ENCODE measurements around the gene TXNDC11.

GRCh38 chr16:11752856-11753255 is 10.2 kb upstream of the TXNDC11 start:
- no peak for TF ChIP-seq CREB1 (CRISPR knock-in tag; IDR thresholded peaks at IDR 0.05)
- TF ChIP-seq ETV6 (CRISPR knock-in tag; IDR thresholded peaks at IDR 0.05) = no peak
- TF ChIP-seq, protein P1, sequence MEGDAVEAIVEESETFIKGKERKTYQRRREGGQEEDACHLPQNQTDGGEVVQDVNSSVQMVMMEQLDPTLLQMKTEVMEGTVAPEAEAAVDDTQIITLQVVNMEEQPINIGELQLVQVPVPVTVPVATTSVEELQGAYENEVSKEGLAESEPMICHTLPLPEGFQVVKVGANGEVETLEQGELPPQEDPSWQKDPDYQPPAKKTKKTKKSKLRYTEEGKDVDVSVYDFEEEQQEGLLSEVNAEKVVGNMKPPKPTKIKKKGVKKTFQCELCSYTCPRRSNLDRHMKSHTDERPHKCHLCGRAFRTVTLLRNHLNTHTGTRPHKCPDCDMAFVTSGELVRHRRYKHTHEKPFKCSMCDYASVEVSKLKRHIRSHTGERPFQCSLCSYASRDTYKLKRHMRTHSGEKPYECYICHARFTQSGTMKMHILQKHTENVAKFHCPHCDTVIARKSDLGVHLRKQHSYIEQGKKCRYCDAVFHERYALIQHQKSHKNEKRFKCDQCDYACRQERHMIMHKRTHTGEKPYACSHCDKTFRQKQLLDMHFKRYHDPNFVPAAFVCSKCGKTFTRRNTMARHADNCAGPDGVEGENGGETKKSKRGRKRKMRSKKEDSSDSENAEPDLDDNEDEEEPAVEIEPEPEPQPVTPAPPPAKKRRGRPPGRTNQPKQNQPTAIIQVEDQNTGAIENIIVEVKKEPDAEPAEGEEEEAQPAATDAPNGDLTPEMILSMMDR (IDR thresholded peaks at IDR 0.05) = no peak
- TF ChIP-seq ZNF532 (CRISPR knock-in tag; IDR thresholded peaks at IDR 0.05; ENCODE audit: borderline replicate concordance) = no peak
- TF ChIP-seq CREM (CRISPR knock-in tag; IDR thresholded peaks at IDR 0.05) = no peak
- TF ChIP-seq JAZF1 (CRISPR knock-in tag; IDR thresholded peaks at IDR 0.05) = no peak
- TF ChIP-seq, protein P2, sequence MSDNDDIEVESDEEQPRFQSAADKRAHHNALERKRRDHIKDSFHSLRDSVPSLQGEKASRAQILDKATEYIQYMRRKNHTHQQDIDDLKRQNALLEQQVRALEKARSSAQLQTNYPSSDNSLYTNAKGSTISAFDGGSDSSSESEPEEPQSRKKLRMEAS (CRISPR knock-in tag; IDR thresholded peaks at IDR 0.05) = no peak
- TF ChIP-seq, protein P3, sequence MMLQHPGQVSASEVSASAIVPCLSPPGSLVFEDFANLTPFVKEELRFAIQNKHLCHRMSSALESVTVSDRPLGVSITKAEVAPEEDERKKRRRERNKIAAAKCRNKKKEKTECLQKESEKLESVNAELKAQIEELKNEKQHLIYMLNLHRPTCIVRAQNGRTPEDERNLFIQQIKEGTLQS (CRISPR knock-in tag; conservative IDR thresholded peaks at IDR 0.05) = no peak
- TF ChIP-seq SP1 (CRISPR knock-in tag; conservative IDR thresholded peaks at IDR 0.05) = no peak
- TF ChIP-seq, protein P4, sequence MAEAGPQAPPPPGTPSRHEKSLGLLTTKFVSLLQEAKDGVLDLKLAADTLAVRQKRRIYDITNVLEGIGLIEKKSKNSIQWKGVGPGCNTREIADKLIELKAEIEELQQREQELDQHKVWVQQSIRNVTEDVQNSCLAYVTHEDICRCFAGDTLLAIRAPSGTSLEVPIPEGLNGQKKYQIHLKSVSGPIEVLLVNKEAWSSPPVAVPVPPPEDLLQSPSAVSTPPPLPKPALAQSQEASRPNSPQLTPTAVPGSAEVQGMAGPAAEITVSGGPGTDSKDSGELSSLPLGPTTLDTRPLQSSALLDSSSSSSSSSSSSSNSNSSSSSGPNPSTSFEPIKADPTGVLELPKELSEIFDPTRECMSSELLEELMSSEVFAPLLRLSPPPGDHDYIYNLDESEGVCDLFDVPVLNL (CRISPR knock-in tag; IDR thresholded peaks at IDR 0.05; ENCODE audit: borderline replicate concordance, low read depth) = no peak
- no peak for TF ChIP-seq PRRX2 (CRISPR knock-in tag; IDR thresholded peaks at IDR 0.05)
- TF ChIP-seq, protein P5, sequence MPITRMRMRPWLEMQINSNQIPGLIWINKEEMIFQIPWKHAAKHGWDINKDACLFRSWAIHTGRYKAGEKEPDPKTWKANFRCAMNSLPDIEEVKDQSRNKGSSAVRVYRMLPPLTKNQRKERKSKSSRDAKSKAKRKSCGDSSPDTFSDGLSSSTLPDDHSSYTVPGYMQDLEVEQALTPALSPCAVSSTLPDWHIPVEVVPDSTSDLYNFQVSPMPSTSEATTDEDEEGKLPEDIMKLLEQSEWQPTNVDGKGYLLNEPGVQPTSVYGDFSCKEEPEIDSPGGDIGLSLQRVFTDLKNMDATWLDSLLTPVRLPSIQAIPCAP (CRISPR knock-in tag; IDR thresholded peaks at IDR 0.05) = no peak
- no peak for TF ChIP-seq ZNF232 (CRISPR knock-in tag; IDR thresholded peaks at IDR 0.05)
- no peak for TF ChIP-seq NR3C1 (CRISPR knock-in tag; conservative IDR thresholded peaks at IDR 0.05; ENCODE audit: low read depth)
